Ascending aorta (tissue), 2 donors: ENCODE measurements around the gene RABGAP1L. TPM values are rescaled to one million over a fixed set of nuclear protein-coding genes. Genes with fewer than 3 reads are reported as not detected.
"Not testable (repeated sequence)": the region's sequence is repeated elsewhere in the genome, so short reads cannot be mapped to it uniquely, and the experiment has no call there.

Source experiments
- DNase-seq, 2 donors: peaks; one replicate each; pipeline ENCODE4 v3.0.0-alpha.2; 2019; ENCODE audit warnings: low spot score in 2 of 2
- H3K27ac ChIP-seq, 2 donors: fragments of 200-600 bp; sonication (generic); one replicate each; pipeline ENCODE4 v1.5.1; 2016 to 2017; ENCODE audit warnings: mild to moderate bottlenecking in 1 of 2
- H3K27me3 ChIP-seq: fragments of 200-600 bp; sonication (generic); one replicate; pipeline ENCODE4 v1.5.1; 2017
- H3K36me3 ChIP-seq, 2 donors: fragments of 200-600 bp; sonication (generic); one replicate each; pipeline ENCODE4 v1.5.1; 2016
- H3K4me1 ChIP-seq, 2 donors: fragments of 200-600 bp; sonication (generic); one replicate each; pipeline ENCODE4 v1.5.1; 2016 to 2017; ENCODE audit warnings: mild to moderate bottlenecking in 1 of 2
- H3K4me3 ChIP-seq, 2 donors: fragments of 200-600 bp; sonication (generic); one replicate each; pipeline ENCODE4 v1.5.1; 2016 to 2017; ENCODE audit warnings: mild to moderate bottlenecking in 1 of 2
- H3K9me3 ChIP-seq, 2 donors: fragments of 200-600 bp; sonication (generic); one replicate each; pipeline ENCODE4 v1.5.1; 2016
- intact Hi-C: fragments of 100-400 bp; cut with DNase I; formaldehyde crosslinking; loops from one replicate; pipeline ENCODE4 v1.15.1; 2023
- total RNA-seq: library from RNA; depleted of rRNA; stranded (reverse); fragments of >200 nt; gene quantifications from one replicate; pipeline ENCODE4 v1.1.0, GENCODE V29; 2016
- TF ChIP-seq, protein P1 (sequence below), 3 experiments: fragments of 200-600 bp in 2 of 3; fragments of 450-650 bp in 1 of 3; sonication (generic) in 2 of 3; IDR thresholded peaks; one replicate each; pipeline ENCODE4 v1.5.1; 2016 to 2019; ENCODE audit warnings: antibody characterized with exemption in 3 of 3, mild to moderate bottlenecking in 1 of 3, moderate library complexity in 1 of 3

Gene RABGAP1L
- total RNA-seq, 1 donor from 2014 or later, result 48.4 TPM

DNA sequence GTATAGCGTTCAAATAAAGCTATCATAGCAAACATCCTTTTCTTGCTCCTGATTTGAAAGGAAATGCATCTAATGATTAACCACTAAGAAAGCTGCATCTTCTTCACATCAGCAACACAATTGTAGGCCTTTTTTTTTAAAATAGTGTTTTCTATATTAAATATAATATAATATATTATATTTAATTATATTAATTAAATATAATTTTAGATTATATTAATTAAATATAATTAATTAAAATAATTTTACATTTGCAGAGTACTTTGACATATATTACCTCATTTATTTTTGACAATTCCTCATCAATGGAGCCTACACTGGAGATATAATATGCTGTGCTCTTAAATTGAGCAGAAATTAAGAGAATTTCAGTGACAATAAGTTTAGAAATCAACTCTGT lies 481.5 kb downstream of the RABGAP1L start:
- no peak overlapping the region for H3K27ac ChIP-seq

DNA sequence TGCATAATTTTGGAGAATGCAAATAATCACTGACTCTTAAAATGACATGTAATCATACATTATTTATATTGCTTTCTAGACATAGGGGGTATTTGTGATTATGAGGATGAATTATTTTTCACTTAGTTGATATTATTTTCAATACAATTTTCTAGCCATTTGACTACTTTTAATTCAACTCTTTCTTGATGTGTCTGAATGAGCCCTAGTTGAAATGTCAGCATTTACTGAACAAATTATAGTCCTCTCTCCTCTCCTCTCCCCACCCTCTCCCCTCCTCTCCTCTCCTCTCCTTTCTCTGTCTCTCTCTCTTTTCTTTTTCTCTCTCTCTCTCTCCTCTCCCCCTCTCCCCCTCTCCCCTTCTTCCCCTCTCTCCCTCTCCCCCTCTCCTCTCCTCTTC lies 483.1 kb downstream of the RABGAP1L start:
- no peak for DNase-seq
- Histone ChIP-seq H3K27me3 (no peaks in the 10 kb centered on the region), H3K4me3 (no peak overlapping the region), H3K27ac (no peak overlapping the region), H3K9me3 (no peaks in the 10 kb centered on the region), H3K36me3 (peaks cover 4 to 7% of the 10 kb centered on the region in 2 donors), H3K4me1 (no peaks in the 10 kb centered on the region)
- TF ChIP-seq, protein P1, sequence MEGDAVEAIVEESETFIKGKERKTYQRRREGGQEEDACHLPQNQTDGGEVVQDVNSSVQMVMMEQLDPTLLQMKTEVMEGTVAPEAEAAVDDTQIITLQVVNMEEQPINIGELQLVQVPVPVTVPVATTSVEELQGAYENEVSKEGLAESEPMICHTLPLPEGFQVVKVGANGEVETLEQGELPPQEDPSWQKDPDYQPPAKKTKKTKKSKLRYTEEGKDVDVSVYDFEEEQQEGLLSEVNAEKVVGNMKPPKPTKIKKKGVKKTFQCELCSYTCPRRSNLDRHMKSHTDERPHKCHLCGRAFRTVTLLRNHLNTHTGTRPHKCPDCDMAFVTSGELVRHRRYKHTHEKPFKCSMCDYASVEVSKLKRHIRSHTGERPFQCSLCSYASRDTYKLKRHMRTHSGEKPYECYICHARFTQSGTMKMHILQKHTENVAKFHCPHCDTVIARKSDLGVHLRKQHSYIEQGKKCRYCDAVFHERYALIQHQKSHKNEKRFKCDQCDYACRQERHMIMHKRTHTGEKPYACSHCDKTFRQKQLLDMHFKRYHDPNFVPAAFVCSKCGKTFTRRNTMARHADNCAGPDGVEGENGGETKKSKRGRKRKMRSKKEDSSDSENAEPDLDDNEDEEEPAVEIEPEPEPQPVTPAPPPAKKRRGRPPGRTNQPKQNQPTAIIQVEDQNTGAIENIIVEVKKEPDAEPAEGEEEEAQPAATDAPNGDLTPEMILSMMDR (IDR thresholded peaks at IDR 0.05), result no peak
- intact Hi-C loops, result no loop called here

More for the DNA sequence above, 481.5 kb downstream of the RABGAP1L start:
- no peaks in the 10 kb centered on the region for H3K9me3 ChIP-seq
- H3K27me3 ChIP-seq, result no peaks in the 10 kb centered on the region
- intact Hi-C loops, result no loop called here
- H3K4me3 ChIP-seq, result no peak overlapping the region
- no peaks in the 10 kb centered on the region for H3K4me1 ChIP-seq
- no peak for DNase-seq
- peaks cover 5 to 10% of the 10 kb centered on the region in 2 donors for H3K36me3 ChIP-seq
- TF ChIP-seq, protein P1 (IDR thresholded peaks at IDR 0.05), result no peak

DNA sequence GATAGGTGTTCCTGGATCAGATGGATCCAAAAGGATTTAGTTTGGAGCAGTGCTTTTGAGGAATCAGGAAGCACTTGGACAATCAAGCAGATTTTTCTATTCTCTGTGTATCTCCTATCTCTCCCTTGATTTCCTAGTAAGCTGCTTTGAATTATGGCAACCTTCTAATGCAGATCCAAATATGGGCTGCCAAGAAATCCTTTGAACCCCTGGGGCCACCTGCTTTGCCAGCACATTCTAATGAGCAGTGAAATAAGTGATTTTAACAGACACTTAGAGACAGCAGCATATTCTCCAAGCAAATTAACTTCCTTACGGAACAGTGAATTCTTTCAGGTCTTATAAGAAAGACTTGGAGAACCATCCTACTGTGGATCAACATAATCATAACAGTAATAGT lies 483.9 kb downstream of the RABGAP1L start:
- intact Hi-C loops, result no loop called here
- Histone ChIP-seq H3K36me3 (no peaks in the 10 kb centered on the region), H3K4me3 (no peak overlapping the region), H3K27me3 (no peaks in the 10 kb centered on the region), H3K27ac (no peak overlapping the region), H3K9me3 (no peaks in the 10 kb centered on the region), H3K4me1 (no peaks in the 10 kb centered on the region)
- no peak for DNase-seq
- TF ChIP-seq, protein P1 (IDR thresholded peaks at IDR 0.05), result no peak

DNA sequence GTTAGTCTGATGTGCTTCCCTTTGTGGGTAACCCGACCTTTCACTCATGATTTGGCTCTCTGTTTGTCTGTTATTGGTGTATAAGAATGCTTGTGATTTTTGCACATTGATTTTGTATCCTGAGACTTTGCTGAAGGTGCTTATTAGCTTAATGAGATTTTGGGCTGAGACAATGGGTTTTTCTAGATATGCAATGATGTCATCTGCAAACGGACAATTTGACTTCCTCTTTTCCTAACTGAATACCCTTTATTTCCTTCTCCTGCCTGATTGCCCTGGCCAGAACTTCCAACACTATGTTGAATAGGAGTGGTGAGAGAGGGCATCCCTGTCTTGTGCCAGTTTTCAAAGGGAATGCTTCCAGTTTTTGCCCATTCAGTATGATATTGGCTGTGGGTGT lies 490.3 kb downstream of the RABGAP1L start:
- DNase-seq, H3K4me1 ChIP-seq, H3K27me3 ChIP-seq, H3K27ac ChIP-seq, intact Hi-C loops, H3K9me3 ChIP-seq, H3K4me3 ChIP-seq, H3K36me3 ChIP-seq: not testable (repeated sequence)

DNA sequence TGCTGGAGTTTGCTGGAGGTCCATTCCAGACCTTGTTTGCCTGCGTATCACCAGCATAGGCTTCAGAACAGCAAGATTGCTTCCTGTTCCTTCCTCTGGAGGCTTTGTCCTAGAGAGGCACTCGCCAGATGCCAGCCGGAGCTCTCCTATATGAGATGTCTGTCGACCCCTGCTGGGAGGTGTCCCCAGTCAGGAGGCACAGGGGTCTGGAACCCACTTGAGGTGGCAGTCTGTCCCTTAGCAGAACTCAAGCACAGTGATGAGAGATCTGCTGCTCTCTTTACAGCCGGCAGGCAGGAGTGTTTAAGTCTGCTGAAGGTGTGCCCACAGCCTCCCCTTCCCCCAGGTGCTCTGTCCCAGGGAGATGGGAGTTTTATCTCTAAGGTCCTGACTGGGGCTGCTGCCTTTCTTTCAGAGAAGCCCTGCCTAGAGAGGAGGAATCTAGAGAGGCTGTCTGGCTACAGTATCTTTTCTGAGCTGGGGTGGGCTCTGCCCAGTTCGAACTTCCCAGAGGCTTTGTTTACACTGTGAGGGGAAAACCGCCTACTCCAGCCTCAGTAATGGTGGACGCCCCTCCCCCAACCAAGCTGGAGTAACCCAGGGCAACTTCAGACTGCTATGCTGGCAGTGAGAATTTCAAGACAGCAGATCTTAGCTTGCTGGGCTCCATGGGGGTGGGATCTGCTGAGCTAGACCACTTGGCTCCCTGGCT lies 493.4 kb downstream of the RABGAP1L start:
- Histone ChIP-seq H3K9me3 (no peaks in the 10 kb centered on the region), H3K27me3 (no peaks in the 10 kb centered on the region), H3K4me3 (no peak overlapping the region), H3K36me3 (no peaks in the 10 kb centered on the region), H3K27ac (no peak overlapping the region), H3K4me1 (no peaks in the 10 kb centered on the region)
- TF ChIP-seq, protein P1 (IDR thresholded peaks at IDR 0.05), result no peak
- intact Hi-C loops, result no loop called here
- DNase-seq, result no peak

DNA sequence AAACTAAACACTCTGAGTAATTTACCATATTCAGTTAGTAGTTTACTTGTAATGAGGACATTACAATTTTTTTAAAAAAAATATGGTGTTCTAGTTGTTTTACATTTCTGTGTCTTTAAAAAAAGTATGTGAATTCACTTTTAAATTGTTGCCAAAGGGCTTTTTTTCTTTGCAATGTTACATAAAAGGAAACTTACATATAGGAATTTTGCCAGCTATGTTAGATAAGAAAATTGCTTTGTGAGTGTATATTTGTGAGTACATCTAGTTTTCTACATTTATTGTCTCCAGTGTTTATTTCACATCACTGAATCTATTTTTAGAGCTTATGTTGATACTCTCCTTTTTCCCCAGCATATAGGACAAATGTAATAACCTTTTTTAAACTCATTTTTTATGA lies 495.2 kb downstream of the RABGAP1L start:
- TF ChIP-seq, protein P1 (IDR thresholded peaks at IDR 0.05), result no peak
- no peak overlapping the region for H3K4me3 ChIP-seq
- H3K36me3 ChIP-seq, result no peaks in the 10 kb centered on the region
- H3K27me3 ChIP-seq, result no peaks in the 10 kb centered on the region
- DNase-seq, result no peak
- intact Hi-C loops, result no loop called here
- no peaks in the 10 kb centered on the region for H3K4me1 ChIP-seq
- H3K27ac ChIP-seq, result no peak overlapping the region
- H3K9me3 ChIP-seq, result no peaks in the 10 kb centered on the region
